SJSA1 (cell line): ENCODE results near the gene GPR143. TPM values are rescaled to one million over a fixed set of nuclear protein-coding genes. Genes with fewer than 3 reads are reported as not detected.

Experiments used
- DNase-seq, 2 experiments: peaks; one replicate each; pipeline ENCODE4 v3.0.0-alpha.2; 2015 to 2020; ENCODE audit warnings: low spot score in 2 of 2, low read depth in 1 of 2
- H3K27ac ChIP-seq: fragments of 250-450 bp; sonication (Bioruptor Pico); 2 replicates; pipeline ENCODE4 v1.5.1; 2020; ENCODE audit warnings: mild to moderate bottlenecking, moderate library complexity
- H3K27me3 ChIP-seq: fragments of 250-450 bp; sonication (Bioruptor Pico); replicated peaks from 2 replicates; pipeline ENCODE4 v1.5.1; 2020; ENCODE audit warnings: mild to moderate bottlenecking, moderate library complexity
- H3K36me3 ChIP-seq: fragments of 250-450 bp; sonication (Bioruptor Pico); 2 replicates; pipeline ENCODE4 v1.5.1; 2020; ENCODE audit warnings: mild to moderate bottlenecking
- H3K4me1 ChIP-seq: fragments of 250-450 bp; sonication (Bioruptor Pico); replicated peaks from 2 replicates; pipeline ENCODE4 v1.6.1; 2021; ENCODE audit warnings: mild to moderate bottlenecking
- H3K4me3 ChIP-seq: fragments of 250-450 bp; sonication (Bioruptor Pico); 2 replicates; pipeline ENCODE4 v1.5.1; 2020; ENCODE audit warnings: mild to moderate bottlenecking
- H3K9me3 ChIP-seq: fragments of 250-450 bp; sonication (Bioruptor Pico); replicated peaks from 2 replicates; pipeline ENCODE4 v1.5.1; 2020; ENCODE audit warnings: mild to moderate bottlenecking
- total RNA-seq: library from RNA; depleted of rRNA; stranded (reverse); fragments of >200 nt; shearing (Covaris generic); gene quantifications from 2 replicates; pipeline ENCODE4 v1.2.3, GENCODE V29; 2014; rRNA removed

The GPR143 gene
- total RNA-seq, 1 experiment from 2014 or later, result not detected

- Histone ChIP-seq H3K27me3 (no peaks in the 10 kb centered on the region), H3K4me1 (peaks cover 8% of the 10 kb centered on the region), H3K9me3 (no peaks in the 10 kb centered on the region), H3K36me3 (no peaks in the 10 kb centered on the region), H3K4me3 (no peak overlapping the region), H3K27ac (no peak overlapping the region)
- DNase-seq, result no peak
Observed at GRCh38 chrX:9683350-9683749, 82.3 kb downstream of the GPR143 start.

DNA sequence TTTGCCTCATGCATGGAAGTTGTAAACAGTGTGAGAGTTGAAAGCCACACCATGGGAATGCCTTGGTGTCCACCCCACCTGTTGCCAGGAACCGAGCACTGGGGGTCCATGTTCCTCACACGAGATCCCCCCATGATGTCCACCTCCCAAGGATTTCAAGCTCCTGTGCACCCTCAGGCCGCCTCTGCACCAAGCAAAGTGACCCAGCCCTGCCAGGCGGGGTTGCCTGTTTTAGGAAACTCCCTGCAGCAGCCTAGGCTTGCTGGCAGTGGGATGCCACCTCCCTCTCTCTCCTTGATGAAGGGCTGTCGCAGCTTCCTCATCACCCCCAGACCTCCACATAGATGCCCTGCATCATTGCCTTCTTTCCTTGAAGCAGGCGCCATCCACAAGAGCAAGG lies 82.8 kb downstream of the GPR143 start:
- H3K4me1 ChIP-seq, result peaks cover 8% of the 10 kb centered on the region
- no peaks in the 10 kb centered on the region for H3K27me3 ChIP-seq
- H3K4me3 ChIP-seq, result no peak overlapping the region
- no peaks in the 10 kb centered on the region for H3K9me3 ChIP-seq
- H3K27ac ChIP-seq, result no peak overlapping the region
- DNase-seq, result no peak
- 0 out of 2 replicates have a peak, but pooled peaks cover 3% of the 10 kb centered on the region for H3K36me3 ChIP-seq

- no peak overlapping the region for H3K27ac ChIP-seq
- H3K4me1 ChIP-seq, result peaks cover 8% of the 10 kb centered on the region
- H3K27me3 ChIP-seq, result no peaks in the 10 kb centered on the region
- H3K9me3 ChIP-seq, result no peaks in the 10 kb centered on the region
- 0 out of 2 replicates have a peak, but pooled peaks cover 3% of the 10 kb centered on the region for H3K36me3 ChIP-seq
- H3K4me3 ChIP-seq, result no peak overlapping the region
- peak in 1 of 2 experiments; percentile 18 for DNase-seq
Observed at GRCh38 chrX:9682456-9682855, 83.2 kb downstream of the GPR143 start.

- Histone ChIP-seq H3K27me3 (no peaks in the 10 kb centered on the region), H3K4me3 (no peak overlapping the region), H3K36me3 (0 out of 2 replicates have a peak, but pooled peaks cover 3% of the 10 kb centered on the region), H3K9me3 (no peaks in the 10 kb centered on the region), H3K4me1 (peaks cover 8% of the 10 kb centered on the region), H3K27ac (no peak overlapping the region)
- no peak for DNase-seq
Observed at GRCh38 chrX:9681422-9681821, 84.2 kb downstream of the GPR143 start.

- no peak overlapping the region for H3K27ac ChIP-seq
- H3K9me3 ChIP-seq, result no peaks in the 10 kb centered on the region
- H3K4me1 ChIP-seq, result peaks cover 8% of the 10 kb centered on the region
- no peak for DNase-seq
- H3K4me3 ChIP-seq, result no peak overlapping the region
- H3K36me3 ChIP-seq, result 0 out of 2 replicates have a peak, but pooled peaks cover 3% of the 10 kb centered on the region
- H3K27me3 ChIP-seq, result no peaks in the 10 kb centered on the region
Observed at GRCh38 chrX:9681011-9681410, 84.6 kb downstream of the GPR143 start.

DNA sequence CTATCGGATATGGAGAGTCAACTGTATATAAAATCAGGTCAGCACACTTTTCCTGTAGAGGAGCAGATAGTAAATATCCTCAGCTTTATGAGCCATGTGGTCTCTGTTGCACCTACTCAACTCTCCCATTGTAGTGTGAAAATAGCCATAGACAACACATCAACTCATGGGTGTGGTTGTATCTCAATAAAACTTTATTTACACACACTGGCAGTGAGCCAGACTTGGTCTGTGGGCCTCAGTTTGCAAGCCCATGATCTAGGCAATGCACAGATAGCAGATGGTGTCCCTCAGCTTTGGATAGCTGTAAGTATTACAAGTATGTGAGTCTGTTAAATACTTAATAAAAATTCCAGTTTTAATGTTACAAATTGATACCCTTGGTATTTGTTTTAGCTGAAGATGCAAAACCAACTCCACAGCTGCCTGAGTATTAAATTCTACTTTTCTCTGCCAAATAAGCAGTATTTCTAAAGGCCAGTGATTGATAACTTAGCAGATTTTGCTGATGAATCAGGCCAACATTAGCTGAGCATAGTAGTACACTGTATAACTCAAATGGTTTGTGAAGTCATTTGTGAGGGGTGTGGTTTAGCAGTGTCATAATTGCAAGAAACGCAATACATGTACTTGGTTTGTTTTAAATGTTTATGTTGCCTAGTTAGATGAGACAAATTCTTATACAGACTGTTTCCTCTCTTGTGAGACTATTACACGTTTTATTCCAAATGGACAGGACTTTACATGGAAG lies 87.3 kb downstream of the GPR143 start:
- Histone ChIP-seq H3K27me3 (no peaks in the 10 kb centered on the region), H3K4me3 (no peak overlapping the region), H3K36me3 (0 out of 2 replicates have a peak, but pooled peaks cover 3% of the 10 kb centered on the region), H3K27ac (no peak overlapping the region), H3K9me3 (no peaks in the 10 kb centered on the region), H3K4me1 (peaks cover 8% of the 10 kb centered on the region)
- no peak for DNase-seq

DNA sequence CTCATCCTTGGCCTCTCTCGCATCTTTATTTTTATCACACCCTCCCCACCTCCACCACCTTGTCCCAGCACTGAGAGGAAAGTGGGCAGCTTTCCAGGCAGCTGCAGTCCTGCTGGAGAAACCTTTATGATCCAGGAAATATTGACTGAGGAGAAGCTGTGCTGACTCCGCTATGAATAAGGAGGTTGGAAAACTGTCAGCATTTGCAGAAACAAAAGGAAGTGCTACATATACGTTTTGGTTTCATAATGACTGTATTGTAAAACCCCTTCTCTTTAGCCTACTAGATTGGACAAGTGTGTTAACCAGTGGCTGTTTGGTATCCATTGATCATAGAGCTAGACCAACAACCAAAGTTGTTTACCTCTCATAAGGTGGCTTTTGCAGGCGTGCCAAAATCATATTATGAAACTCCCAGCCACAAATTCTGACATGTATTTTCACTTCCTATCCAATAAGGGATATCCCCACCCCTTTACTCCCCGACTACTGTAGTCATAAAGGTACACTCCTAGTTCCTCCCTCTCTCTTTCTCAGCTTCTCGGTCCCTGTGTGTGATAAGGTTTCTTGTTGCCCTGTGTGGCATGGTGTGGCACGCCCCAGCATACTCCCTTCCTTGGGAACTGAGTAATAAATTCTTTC lies 88.4 kb downstream of the GPR143 start:
- H3K9me3 ChIP-seq, result no peaks in the 10 kb centered on the region
- 0 out of 2 replicates have a peak, but pooled peaks cover 3% of the 10 kb centered on the region for H3K36me3 ChIP-seq
- H3K27ac ChIP-seq, result no peak overlapping the region
- DNase-seq, result no peak
- no peak overlapping the region for H3K4me3 ChIP-seq
- H3K4me1 ChIP-seq, result peaks cover 8% of the 10 kb centered on the region
- no peaks in the 10 kb centered on the region for H3K27me3 ChIP-seq

- DNase-seq, result no peak
- Histone ChIP-seq H3K36me3 (0 out of 2 replicates have a peak, but pooled peaks cover 3% of the 10 kb centered on the region), H3K4me3 (no peak overlapping the region), H3K27ac (no peak overlapping the region), H3K27me3 (no peaks in the 10 kb centered on the region), H3K4me1 (peaks cover 5% of the 10 kb centered on the region), H3K9me3 (no peaks in the 10 kb centered on the region)
Observed at GRCh38 chrX:9676738-9677097, 88.9 kb downstream of the GPR143 start.

DNA sequence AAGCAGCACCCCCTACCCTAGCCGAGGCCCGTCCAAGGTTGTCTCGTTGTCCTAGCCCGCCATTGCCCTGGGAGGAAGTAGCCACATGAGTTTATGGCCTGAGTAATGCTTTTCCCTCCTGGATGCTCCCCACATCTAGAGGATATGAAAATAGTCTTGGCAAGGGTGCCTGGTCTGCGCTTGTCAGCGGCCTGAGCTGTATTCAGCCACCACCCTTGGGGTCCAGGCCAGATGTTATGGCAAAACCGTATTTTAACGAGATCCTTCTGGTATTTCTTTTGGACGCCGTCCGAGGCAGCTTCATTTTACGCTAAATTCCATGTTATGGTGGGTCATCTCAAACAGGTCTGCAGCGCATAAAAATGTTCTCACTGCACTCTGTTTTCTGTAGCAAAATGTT lies 89.3 kb downstream of the GPR143 start:
- no peak for DNase-seq
- no peak overlapping the region for H3K27ac ChIP-seq
- H3K4me3 ChIP-seq, result no peak overlapping the region
- 0 out of 2 replicates have a peak, but pooled peaks cover 3% of the 10 kb centered on the region for H3K36me3 ChIP-seq
- peaks cover 2% of the 10 kb centered on the region; the same call in 1 of the 2 replicates for H3K4me1 ChIP-seq
- H3K9me3 ChIP-seq, result no peaks in the 10 kb centered on the region
- no peaks in the 10 kb centered on the region for H3K27me3 ChIP-seq

Other genes starting within 250 kb of the GPR143 start
- gene SHROOM2, start 20.6 kb upstream of the GPR143 start, total RNA-seq, result 0.58 and 4.3 TPM in 2 replicates
- gene CLDN34, start 201.5 kb upstream of the GPR143 start, total RNA-seq, result not detected in 2 replicates